H1 (cell line): ENCODE measurements around the gene FXR2.

Experiments used
- BRCA1 ChIP-seq: IDR thresholded peaks from 2 replicates; pipeline ENCODE4 v1.6.1; 2012; ENCODE audit warnings: low read depth, low read length, improper control_type of control experiment
- CEBPB ChIP-seq: IDR thresholded peaks from 2 replicates; pipeline ENCODE4 v1.6.1; 2012; ENCODE audit warnings: low read depth, low read length
- EP300 ChIP-seq, 2 experiments: IDR thresholded peaks; 1 replicate in 1 of 2; 2 replicates in 1 of 2; pipeline ENCODE4 v1.6.1; 2011 to 2012; ENCODE audit warnings: low read depth in 2 of 2, low read length in 2 of 2, mild to moderate bottlenecking in 2 of 2, borderline replicate concordance in 1 of 2, inconsistent platforms in 1 of 2, moderate library complexity in 1 of 2
- EZH2 ChIP-seq: fragments of 200-600 bp; sonication (generic); IDR thresholded peaks from 2 replicates; pipeline ENCODE4 v1.7.1; 2012; ENCODE audit warnings: low read depth, mild to moderate bottlenecking, moderate library complexity, low read length, inconsistent platforms; ENCODE audit not compliant: severe bottlenecking
- GTF2F1 ChIP-seq: IDR thresholded peaks from 2 replicates; pipeline ENCODE4 v1.6.1; 2012; ENCODE audit warnings: low read depth, low read length, improper control_type of control experiment, borderline replicate concordance
- KDM1A ChIP-seq: fragments of 200-600, 300-600 bp; sonication (generic); IDR thresholded peaks from 2 replicates; pipeline ENCODE4 v1.7.1; 2016; ENCODE audit warnings: mild to moderate bottlenecking, low read length, borderline replicate concordance
- NANOG ChIP-seq: IDR thresholded peaks from 2 replicates; pipeline ENCODE4 v1.6.1; 2011; ENCODE audit warnings: low read length, low read depth, mild to moderate bottlenecking, inconsistent platforms; ENCODE audit not compliant: insufficient read depth, poor library complexity, severe bottlenecking
- PHF8 ChIP-seq: fragments of 200-600 bp; sonication (generic); conservative IDR thresholded peaks from 2 replicates; pipeline ENCODE4 v1.7.1; 2012; ENCODE audit warnings: low read depth, mild to moderate bottlenecking, inconsistent platforms, low read length, moderate library complexity
- POLR2A ChIP-seq, 2 experiments: IDR thresholded peaks; 1 replicate in 1 of 2; 2 replicates in 1 of 2; pipeline ENCODE4 v1.6.1; 2011; ENCODE audit warnings: low read depth in 2 of 2, low read length in 2 of 2, mild to moderate bottlenecking in 2 of 2; ENCODE audit errors: control extremely low read depth in 1 of 2
- RBBP5 ChIP-seq: IDR thresholded peaks from 2 replicates; pipeline ENCODE4 v1.7.1; 2012; ENCODE audit warnings: low read depth, mild to moderate bottlenecking, inconsistent platforms, low read length, moderate library complexity, borderline replicate concordance
- RFX5 ChIP-seq: IDR thresholded peaks from 2 replicates; pipeline ENCODE4 v1.6.1; 2011; ENCODE audit warnings: low read depth, low read length, improper control_type of control experiment, borderline replicate concordance
- TF ChIP-seq, protein P1 (sequence below), 3 experiments: IDR thresholded peaks; 1 replicate in 2 of 3; 2 replicates in 1 of 3; pipeline versions ENCODE4 v1.5.1 to v1.6.1; 2011; ENCODE audit warnings: low read length in 3 of 3, mild to moderate bottlenecking in 3 of 3, inconsistent platforms in 2 of 3, low read depth in 1 of 3, moderate library complexity in 1 of 3; ENCODE audit not compliant: insufficient read depth in 1 of 3; ENCODE audit errors: control extremely low read depth in 1 of 3

DNA sequence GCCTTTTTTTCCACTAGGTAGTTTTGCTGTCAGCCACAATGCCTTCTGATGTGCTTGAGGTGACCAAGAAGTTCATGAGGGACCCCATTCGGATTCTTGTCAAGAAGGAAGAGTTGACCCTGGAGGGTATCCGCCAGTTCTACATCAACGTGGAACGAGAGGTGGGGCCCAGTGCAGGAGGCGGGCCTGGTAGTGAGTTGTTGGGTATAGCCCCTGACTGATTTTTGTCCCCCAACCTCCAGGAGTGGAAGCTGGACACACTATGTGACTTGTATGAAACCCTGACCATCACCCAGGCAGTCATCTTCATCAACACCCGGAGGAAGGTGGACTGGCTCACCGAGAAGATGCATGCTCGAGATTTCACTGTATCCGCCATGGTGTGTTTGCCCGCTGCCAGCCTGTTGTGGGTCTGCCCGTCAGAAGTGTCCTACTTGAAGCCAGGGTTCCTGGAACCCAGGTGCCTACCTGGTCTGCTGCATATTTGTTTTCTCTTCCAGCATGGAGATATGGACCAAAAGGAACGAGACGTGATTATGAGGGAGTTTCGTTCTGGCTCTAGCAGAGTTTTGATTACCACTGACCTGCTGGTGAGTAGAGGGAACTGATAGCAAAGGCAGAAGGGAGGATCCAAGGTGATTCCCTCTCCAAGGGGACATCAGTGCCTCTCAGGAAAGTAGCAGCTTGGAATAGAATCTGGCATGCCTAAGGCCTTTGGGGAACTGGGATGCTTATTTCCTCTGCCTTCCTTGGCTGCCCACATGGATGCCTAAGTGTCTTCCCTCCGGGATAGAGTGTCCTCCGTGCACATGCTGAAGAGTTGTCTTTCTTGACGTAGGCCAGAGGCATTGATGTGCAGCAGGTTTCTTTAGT is 37.1 kb downstream of the FXR2 start:
- TF ChIP-seq POLR2A (IDR thresholded peaks at IDR 0.05; ENCODE audit: control extremely low read depth in 1 of 2, low read depth in 2 of 2, low read length in 2 of 2), result peak; percentile 14 to 43; a peak in 2 of 3 replicates
- TF ChIP-seq, protein P1, sequence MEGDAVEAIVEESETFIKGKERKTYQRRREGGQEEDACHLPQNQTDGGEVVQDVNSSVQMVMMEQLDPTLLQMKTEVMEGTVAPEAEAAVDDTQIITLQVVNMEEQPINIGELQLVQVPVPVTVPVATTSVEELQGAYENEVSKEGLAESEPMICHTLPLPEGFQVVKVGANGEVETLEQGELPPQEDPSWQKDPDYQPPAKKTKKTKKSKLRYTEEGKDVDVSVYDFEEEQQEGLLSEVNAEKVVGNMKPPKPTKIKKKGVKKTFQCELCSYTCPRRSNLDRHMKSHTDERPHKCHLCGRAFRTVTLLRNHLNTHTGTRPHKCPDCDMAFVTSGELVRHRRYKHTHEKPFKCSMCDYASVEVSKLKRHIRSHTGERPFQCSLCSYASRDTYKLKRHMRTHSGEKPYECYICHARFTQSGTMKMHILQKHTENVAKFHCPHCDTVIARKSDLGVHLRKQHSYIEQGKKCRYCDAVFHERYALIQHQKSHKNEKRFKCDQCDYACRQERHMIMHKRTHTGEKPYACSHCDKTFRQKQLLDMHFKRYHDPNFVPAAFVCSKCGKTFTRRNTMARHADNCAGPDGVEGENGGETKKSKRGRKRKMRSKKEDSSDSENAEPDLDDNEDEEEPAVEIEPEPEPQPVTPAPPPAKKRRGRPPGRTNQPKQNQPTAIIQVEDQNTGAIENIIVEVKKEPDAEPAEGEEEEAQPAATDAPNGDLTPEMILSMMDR (IDR thresholded peaks at IDR 0.05; ENCODE audit: control extremely low read depth in 1 of 3, insufficient read depth in 1 of 3, low read depth in 1 of 3, low read length in 3 of 3), result no peak
- TF ChIP-seq PHF8, result no peak
- no peak for TF ChIP-seq NANOG
- no peak for TF ChIP-seq RFX5
- TF ChIP-seq KDM1A, result no peak
- no peak for TF ChIP-seq EZH2
- no peak for TF ChIP-seq RBBP5
- no peak for TF ChIP-seq CEBPB
- TF ChIP-seq GTF2F1, result no peak
- TF ChIP-seq EP300 (IDR thresholded peaks at IDR 0.05; ENCODE audit: borderline replicate concordance in 1 of 2, low read depth in 2 of 2, low read length in 2 of 2), result no peak
- no peak for TF ChIP-seq BRCA1
